HG02588 (cell line): ENCODE results near the gene N4BP2L2.

Experiments used
- ATAC-seq: cut with Tn5 transposase; IDR thresholded peaks from one replicate; pipeline ENCODE4 v1.9.1; 2021; ENCODE audit warnings: mild to moderate bottlenecking, moderate library complexity; ENCODE audit not compliant: unreplicated experiment

The N4BP2L2 gene

DNA sequence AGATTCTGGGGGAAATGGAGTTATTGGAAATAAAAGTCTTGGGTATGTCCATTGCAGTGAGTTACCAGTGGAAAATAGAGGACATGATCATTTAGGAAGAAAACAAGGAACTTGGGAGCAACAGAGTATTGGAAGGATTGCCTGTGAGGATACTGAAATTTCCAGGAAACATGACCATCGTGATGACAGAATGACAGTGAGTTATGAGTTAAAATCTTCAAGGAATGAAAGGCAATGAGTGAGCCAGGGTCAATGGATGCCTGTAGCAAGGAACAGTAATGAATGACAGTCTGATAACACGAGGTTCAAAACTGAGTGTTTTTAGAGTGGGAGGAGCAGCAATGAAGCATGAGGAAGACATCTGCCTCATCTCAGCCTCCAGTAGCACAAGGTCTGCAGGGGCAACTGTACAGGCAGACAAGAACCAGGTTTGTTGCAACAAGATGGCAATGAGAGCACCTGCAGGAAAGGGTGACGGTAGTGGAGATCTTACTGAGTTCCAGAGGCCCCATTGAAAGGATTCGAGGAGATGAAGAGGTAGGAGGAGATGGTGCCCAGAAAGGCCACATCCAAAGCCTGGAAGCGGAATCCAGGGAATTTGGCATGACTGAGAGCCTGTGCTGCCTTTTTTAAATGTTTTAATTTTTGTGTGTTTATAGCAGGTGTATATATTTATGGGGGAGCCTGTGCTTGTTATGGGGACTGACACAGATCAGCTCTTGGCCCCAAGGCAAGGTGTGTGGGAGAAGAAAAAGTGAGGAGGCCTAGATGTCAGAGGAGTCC is 154.6 kb downstream of the N4BP2L2 start:
- ATAC-seq: no peak
